GM12878 (cell line): ENCODE measurements around the gene DIS3L2.

ENCODE experiments used
- ASH2L ChIP-seq: fragments of 300-600, 200-600 bp; sonication (generic); IDR thresholded peaks from 2 replicates; pipeline ENCODE4 v1.6.1; 2017; ENCODE audit warnings: low read depth, mild to moderate bottlenecking, borderline replicate concordance
- CBFB ChIP-seq: IDR thresholded peaks from 2 replicates; pipeline ENCODE4 v1.6.1; 2016; ENCODE audit warnings: antibody characterized with exemption, low read depth
- CTCF ChIP-seq, 3 experiments: IDR thresholded peaks in 2 of 3; conservative IDR thresholded peaks in 1 of 3; 2 replicates each; pipeline ENCODE4 v1.5.1; 2011; ENCODE audit warnings: low read depth in 3 of 3, low read length in 3 of 3, mild to moderate bottlenecking in 3 of 3, control low read depth in 2 of 3, moderate library complexity in 2 of 3, inconsistent platforms in 1 of 3, mixed read lengths in 1 of 3; ENCODE audit not compliant: control insufficient read depth in 2 of 3, insufficient read depth in 1 of 3; ENCODE audit errors: extremely low read depth in 1 of 3
- NFIC ChIP-seq: IDR thresholded peaks from 2 replicates; pipeline ENCODE4 v1.6.1; 2012; ENCODE audit warnings: low read depth, mild to moderate bottlenecking, inconsistent platforms, low read length, moderate library complexity
- NR2F1 ChIP-seq: fragments of 450-650 bp; conservative IDR thresholded peaks from 2 replicates; pipeline ENCODE4 v1.6.1; 2017; ENCODE audit warnings: mild to moderate bottlenecking
- POLR2A ChIP-seq: IDR thresholded peaks from 2 replicates; pipeline ENCODE4 v1.6.1; 2011; ENCODE audit warnings: low read depth, mild to moderate bottlenecking, low read length
- SIN3A ChIP-seq: IDR thresholded peaks from 2 replicates; pipeline ENCODE4 v1.6.1; 2012; ENCODE audit warnings: low read depth, low read length, improper control_type of control experiment
- USF1 ChIP-seq: IDR thresholded peaks from 2 replicates; pipeline ENCODE4 v1.6.1; 2011; ENCODE audit warnings: borderline replicate concordance, low read depth, mild to moderate bottlenecking, moderate library complexity, mixed read lengths, low read length; ENCODE audit not compliant: insufficient read depth; ENCODE audit errors: extremely low read length
- ZSCAN29 ChIP-seq: fragments of 450-650 bp; IDR thresholded peaks from 2 replicates; pipeline ENCODE4 v1.6.1; 2017; ENCODE audit warnings: mild to moderate bottlenecking, moderate library complexity

GRCh38 chr2:232341739-232342126, 380.2 kb downstream of the DIS3L2 start:
- no peak for TF ChIP-seq SIN3A
- TF ChIP-seq CTCF (IDR thresholded peaks at IDR 0.05 in 2 of 3, conservative IDR thresholded peaks at IDR 0.05 in 1 of 3; ENCODE audit: control insufficient read depth in 2 of 3, extremely low read depth in 1 of 3, insufficient read depth in 1 of 3, low read depth in 3 of 3, low read length in 3 of 3): no peak
- TF ChIP-seq NR2F1: no peak
- TF ChIP-seq ZSCAN29: no peak
- no peak for TF ChIP-seq CBFB
- TF ChIP-seq POLR2A: no peak
- no peak for TF ChIP-seq NFIC
- no peak for TF ChIP-seq ASH2L
- TF ChIP-seq USF1: no peak
